Panc1 (cell line): ENCODE measurements around the gene TMEM240. TPM values are rescaled to one million over a fixed set of nuclear protein-coding genes. Genes with fewer than 3 reads are reported as not detected.

Experiments
- ATAC-seq: fragments of 200-7000 bp; cut with Tn5 transposase; 2 replicates; pipeline ENCODE4 v1.9.1; 2020; ENCODE audit warnings: mild to moderate bottlenecking, moderate library complexity
- BruUV-seq: library from RNA; stranded (reverse); fragments of 400-500 nt; replicated peaks from 2 replicates; lab custom pipeline; 2021; lab: Mats Ljungman, UMichigan
- CTCF ChIA-PET: fragments of 300-600 bp; sonication (Branson Sonifier 250); formaldehyde crosslinking; loops from one replicate; lab custom pipeline; 2022; ENCODE audit warnings: antibody characterized with exemption; lab: Charles Lee
- POLR2A ChIA-PET: fragments of 300-600 bp; sonication (Branson Sonifier 250); formaldehyde crosslinking; loops from one replicate; lab custom pipeline; 2022; ENCODE audit warnings: antibody characterized with exemption; lab: Charles Lee
- DNase-seq: peaks from one replicate; pipeline ENCODE4 v3.0.0-alpha.2; 2010; ENCODE audit warnings: low read depth, low spot score
- H3K27ac ChIP-seq: 2 replicates; pipeline ENCODE4 v1.5.1; 2011; ENCODE audit warnings: mild to moderate bottlenecking, low read length, inconsistent platforms
- H3K27me3 ChIP-seq: fragments of 200-500 bp; sonication (Bioruptor generic); 2 replicates; pipeline ENCODE4 v1.6.0; 2014; ENCODE audit warnings: low read length, inconsistent platforms; ENCODE audit not compliant: control insufficient read depth, insufficient read depth
- H3K36me3 ChIP-seq: fragments of 200-500 bp; sonication (Bioruptor generic); 2 replicates; pipeline ENCODE4 v1.5.1; 2014; ENCODE audit warnings: inconsistent platforms, mild to moderate bottlenecking, low read length, moderate library complexity; ENCODE audit not compliant: control insufficient read depth, insufficient read depth
- H3K4me1 ChIP-seq: 2 replicates; pipeline ENCODE4 v1.5.1; 2011; ENCODE audit warnings: inconsistent platforms, mild to moderate bottlenecking, low read length, moderate library complexity; ENCODE audit not compliant: control insufficient read depth, insufficient read depth
- H3K4me3 ChIP-seq, 2 experiments: 2 replicates each; pipeline ENCODE4 v1.5.1; 2011 to 2012; ENCODE audit warnings: low read depth in 2 of 2, low read length in 2 of 2, mild to moderate bottlenecking in 2 of 2, inconsistent platforms in 1 of 2, moderate library complexity in 1 of 2
- H3K9me3 ChIP-seq: fragments of 200-500 bp; sonication (Bioruptor generic); 2 replicates; pipeline ENCODE4 v1.5.1; 2014; ENCODE audit warnings: low read depth, mild to moderate bottlenecking, inconsistent platforms, low read length, moderate library complexity; ENCODE audit not compliant: control insufficient read depth, insufficient read depth
- CTCF ChIP-seq: fragments of 450-650 bp; IDR thresholded peaks from 2 replicates; pipeline ENCODE4 v1.5.1; 2017; ENCODE audit warnings: mild to moderate bottlenecking
- POLR2AphosphoS5 ChIP-seq: IDR thresholded peaks from 2 replicates; pipeline ENCODE4 v1.6.1; 2012; ENCODE audit warnings: mild to moderate bottlenecking, low read depth, low read length, moderate library complexity
- REST ChIP-seq, 2 experiments: IDR thresholded peaks; 2 replicates each; pipeline ENCODE4 v1.6.1; 2011 to 2012; ENCODE audit warnings: low read depth in 2 of 2, control low read depth in 1 of 2, low read length in 1 of 2, mild to moderate bottlenecking in 1 of 2, moderate library complexity in 1 of 2; ENCODE audit not compliant: insufficient read depth in 1 of 2
- SIN3A ChIP-seq: IDR thresholded peaks from 2 replicates; pipeline ENCODE4 v1.6.1; 2012; ENCODE audit warnings: low read depth, mild to moderate bottlenecking, low read length, moderate library complexity, borderline replicate concordance; ENCODE audit not compliant: insufficient read depth
- TCF7L2 ChIP-seq: IDR thresholded peaks from 2 replicates; pipeline ENCODE4 v1.6.1; 2011; ENCODE audit warnings: mild to moderate bottlenecking, low read depth, low read length, inconsistent platforms
- in situ Hi-C: cut with HindIII; loops from 2 replicates; pipeline ENCODE4 v1.10.0; 2016; ENCODE audit warnings: low sequenced_read_pairs, low pct_unique_long_range_greater_than_20kb
- intact Hi-C: fragments of 100-400 bp; cut with micrococcal nuclease; formaldehyde crosslinking; loops from one replicate; pipeline ENCODE4 v1.10.0; 2022; ENCODE audit not compliant: unreplicated experiment
- total RNA-seq: library from RNA; stranded (reverse); gene quantifications from one replicate; pipeline ENCODE4 v1.2.1, GENCODE V29; 2021; ENCODE audit not compliant: unreplicated experiment

Gene TMEM240
- total RNA-seq, 1 experiment from 2014 or later: 4.1 TPM

GRCh38 chr1:1531947-1532346 lies 8.5 kb downstream of the TMEM240 start:
- DNase-seq (no peak), ATAC-seq (no peak)
- TF ChIP-seq CTCF (no peak), TCF7L2 (no peak), REST (IDR thresholded peaks at IDR 0.05; ENCODE audit: insufficient read depth in 1 of 2, low read depth in 2 of 2, low read length in 1 of 2) (no peak), POLR2AphosphoS5 (no peak), SIN3A (no peak)
- Histone ChIP-seq H3K27ac (no peak overlapping the region), H3K27me3 (no peaks in the 10 kb centered on the region), H3K9me3 (no peaks in the 10 kb centered on the region), H3K4me1 (no peaks in the 10 kb centered on the region; the same call in none of the 2 replicates), H3K36me3 (no peaks in the 10 kb centered on the region), H3K4me3 (no peak overlapping the region)
- in situ Hi-C loops: no loop called here
- BruUV-seq: TSS peak; percentile 84
- intact Hi-C loops: no loop called here
- POLR2A ChIA-PET: no interaction called here
- CTCF ChIA-PET: no interaction called here

- Histone ChIP-seq H3K9me3 (no peaks in the 10 kb centered on the region), H3K4me3 (no peak overlapping the region), H3K36me3 (no peaks in the 10 kb centered on the region), H3K27me3 (no peaks in the 10 kb centered on the region), H3K27ac (no peak overlapping the region), H3K4me1 (no peaks in the 10 kb centered on the region; the same call in 1 of the 2 replicates)
- TF ChIP-seq TCF7L2: no peak
- TF ChIP-seq CTCF: no peak
- no peak for TF ChIP-seq SIN3A
- no peak for TF ChIP-seq REST (IDR thresholded peaks at IDR 0.05; ENCODE audit: insufficient read depth in 1 of 2, low read depth in 2 of 2, low read length in 1 of 2)
- TF ChIP-seq POLR2AphosphoS5: no peak
- DNase-seq (no peak), ATAC-seq (no peak)
- in situ Hi-C loops: no loop called here
- ChIA-PET CTCF (no interaction called here), POLR2A (no interaction called here)
- BruUV-seq: no TSS peak
- intact Hi-C loops: no loop called here
These were observed 10.5 kb downstream of the TMEM240 start for GRCh38 chr1:1529936-1530335.
